Liver (tissue), 9 donors: ENCODE results near the gene TAS1R1. TPM values are rescaled to one million over a fixed set of nuclear protein-coding genes. Genes with fewer than 3 reads are reported as not detected.

Experiments used
- DNase-seq: peaks from one replicate; pipeline ENCODE4 v3.0.0-alpha.2; 2017; ENCODE audit warnings: low spot score
- H3K27ac ChIP-seq, 2 donors: one replicate each; pipeline ENCODE4 v1.7.0; 2013; ENCODE audit warnings: inconsistent platforms in 2 of 2, low read length in 2 of 2, control low read depth in 1 of 2, low read depth in 1 of 2, mild to moderate bottlenecking in 1 of 2
- H3K27me3 ChIP-seq, 4 donors: one replicate each; pipeline versions ENCODE4 v1.6.1 to v1.7.0; 2013; ENCODE audit warnings: low read length in 3 of 4, inconsistent platforms in 1 of 4, mild to moderate bottlenecking in 1 of 4, moderate library complexity in 1 of 4; ENCODE audit not compliant: control insufficient read depth in 4 of 4, insufficient read depth in 4 of 4
- H3K36me3 ChIP-seq, 4 donors: one replicate each; pipeline versions ENCODE4 v1.6.1 to v1.7.0; 2013; ENCODE audit warnings: low read length in 3 of 4, mild to moderate bottlenecking in 3 of 4, low read depth in 1 of 4, moderate library complexity in 1 of 4; ENCODE audit not compliant: control insufficient read depth in 4 of 4, insufficient read depth in 3 of 4
- H3K4me1 ChIP-seq, 4 donors: one replicate each; pipeline versions ENCODE4 v1.6.1 to v1.7.0; 2013; ENCODE audit warnings: low read length in 3 of 4, mild to moderate bottlenecking in 3 of 4, moderate library complexity in 1 of 4; ENCODE audit not compliant: control insufficient read depth in 4 of 4, insufficient read depth in 4 of 4
- H3K4me3 ChIP-seq, 3 donors: one replicate each; pipeline versions ENCODE4 v1.6.1 to v1.7.0; 2013; ENCODE audit warnings: low read length in 3 of 3, control low read depth in 1 of 3, low read depth in 1 of 3, mild to moderate bottlenecking in 1 of 3
- H3K9ac ChIP-seq, 2 donors: one replicate each; pipeline ENCODE4 v1.7.0; 2013; ENCODE audit warnings: low read length in 2 of 2, mild to moderate bottlenecking in 2 of 2, moderate library complexity in 2 of 2, control low read depth in 1 of 2, low read depth in 1 of 2
- H3K9me3 ChIP-seq, 4 donors: one replicate each; pipeline versions ENCODE4 v1.6.1 to v1.7.0; 2013; ENCODE audit warnings: low read length in 3 of 4; ENCODE audit not compliant: control insufficient read depth in 4 of 4
- ATF3 ChIP-seq: IDR thresholded peaks from 2 replicates; pipeline ENCODE4 v1.6.1; 2016; ENCODE audit warnings: antibody characterized with exemption
- CTCF ChIP-seq: fragments of 150-350 bp; IDR thresholded peaks from 2 replicates; pipeline ENCODE4 v1.5.1; 2017; ENCODE audit warnings: improper control_type of control experiment, low read depth, low read length; ENCODE audit not compliant: missing input control
- EGR1 ChIP-seq, 2 donors: IDR thresholded peaks; 2 replicates each; pipeline ENCODE4 v1.6.1; 2016 to 2018; ENCODE audit warnings: antibody characterized with exemption in 2 of 2, low read depth in 2 of 2
- FOXA1 ChIP-seq: IDR thresholded peaks from 2 replicates; pipeline ENCODE4 v1.6.1; 2016; ENCODE audit warnings: antibody characterized with exemption
- FOXA2 ChIP-seq: IDR thresholded peaks from 2 replicates; pipeline ENCODE4 v1.6.1; 2016; ENCODE audit warnings: antibody characterized with exemption
- GABPA ChIP-seq, 2 donors: IDR thresholded peaks in 1 of 2; conservative IDR thresholded peaks in 1 of 2; 2 replicates each; pipeline ENCODE4 v1.6.1; 2016; ENCODE audit warnings: antibody characterized with exemption in 2 of 2, mild to moderate bottlenecking in 1 of 2, moderate library complexity in 1 of 2
- HNF4A ChIP-seq, 2 donors: conservative IDR thresholded peaks; 2 replicates each; pipeline ENCODE4 v1.6.1; 2016; ENCODE audit warnings: antibody characterized with exemption in 2 of 2, mild to moderate bottlenecking in 2 of 2
- HNF4G ChIP-seq: IDR thresholded peaks from 2 replicates; pipeline ENCODE4 v1.6.1; 2016; ENCODE audit warnings: antibody characterized with exemption
- JUND ChIP-seq, 2 donors: IDR thresholded peaks; 2 replicates each; pipeline ENCODE4 v1.6.1; 2016; ENCODE audit warnings: antibody characterized with exemption in 2 of 2
- MAX ChIP-seq: IDR thresholded peaks from 2 replicates; pipeline ENCODE4 v1.6.1; 2016; ENCODE audit warnings: antibody characterized with exemption
- NR2F2 ChIP-seq: IDR thresholded peaks from 2 replicates; pipeline ENCODE4 v1.6.1; 2016; ENCODE audit warnings: antibody characterized with exemption
- RAD21 ChIP-seq, 2 donors: IDR thresholded peaks; 2 replicates each; pipeline ENCODE4 v1.6.1; 2016; ENCODE audit warnings: antibody characterized with exemption in 2 of 2, mild to moderate bottlenecking in 2 of 2
- REST ChIP-seq: IDR thresholded peaks from 2 replicates; pipeline ENCODE4 v1.6.1; 2016; ENCODE audit warnings: antibody characterized with exemption, mild to moderate bottlenecking
- RXRA ChIP-seq, 2 donors: IDR thresholded peaks; 2 replicates each; pipeline ENCODE4 v1.6.1; 2017 to 2018; ENCODE audit warnings: antibody characterized with exemption in 2 of 2, mild to moderate bottlenecking in 1 of 2
- SP1 ChIP-seq: IDR thresholded peaks from 2 replicates; pipeline ENCODE4 v1.6.1; 2018; ENCODE audit warnings: antibody characterized with exemption, mild to moderate bottlenecking
- TAF1 ChIP-seq: conservative IDR thresholded peaks from 2 replicates; pipeline ENCODE4 v1.6.1; 2016; ENCODE audit warnings: antibody characterized with exemption, mild to moderate bottlenecking
- YY1 ChIP-seq: IDR thresholded peaks from 2 replicates; pipeline ENCODE4 v1.6.1; 2016; ENCODE audit warnings: antibody characterized with exemption, mild to moderate bottlenecking
- ZBTB33 ChIP-seq: IDR thresholded peaks from 2 replicates; pipeline ENCODE4 v1.6.1; 2016; ENCODE audit warnings: antibody characterized with exemption
- WGBS: extraction: QIAGEN DNeasy Blood & Tissue Kit; methylation state at CpG from one replicate; pipeline ENCODE4 v1.1.7; 2013; 5-methylcytosine and 5-hydroxymethylcytosine counted together
- polyA plus RNA-seq, 2 donors: library from polyadenylated mRNA; stranded (reverse) in 1 of 2; unstranded in 1 of 2; fragments of 200-250 nt in 1 of 2; fragments of >200 nt in 1 of 2; fragmentation: Nextera tagmentation in 1 of 2; extraction: Ambion mirVana in 1 of 2; gene quantifications; one replicate each; pipeline versions ENCODE4 v1.2.1 to v1.2.3, GENCODE V29; 2013 to 2015
- total RNA-seq, 2 donors: library from RNA; depleted of rRNA; stranded (reverse); fragments of >200 nt; gene quantifications; one replicate each; pipeline ENCODE4 v1.2.3, GENCODE V29; 2014
- donor health status: healthy.
- donor health status: healthy.
- donor health status: healthy.
- donor health status: healthy.
- donor health status: healthy.

TAS1R1 gene
- total and polyA plus RNA-seq, 4 donors: not detected

- TF ChIP-seq ATF3: no peak
These were observed 42.7 kb upstream of the TAS1R1 start (continued) for GRCh38 chr1:6512245-6512907.

GRCh38 chr1:6512908-6513280 lies 42.2 kb upstream of the TAS1R1 start:
- H3K36me3 ChIP-seq: no peaks in the 10 kb centered on the region
- DNase-seq: no peak
- H3K9ac ChIP-seq: no peak overlapping the region
- H3K27ac ChIP-seq: no peak overlapping the region
- no peaks in the 10 kb centered on the region for H3K9me3 ChIP-seq
- TF ChIP-seq ATF3 (no peak), ZBTB33 (no peak), SP1 (no peak), REST (no peak), RAD21 (IDR thresholded peaks at IDR 0.05) (no peak), YY1 (no peak), FOXA2 (no peak), RXRA (IDR thresholded peaks at IDR 0.05) (no peak), CTCF (no peak), NR2F2 (no peak), EGR1 (IDR thresholded peaks at IDR 0.05; ENCODE audit: low read depth in 2 of 2) (no peak), FOXA1 (no peak), HNF4G (no peak), GABPA (IDR thresholded peaks at IDR 0.05 in 1 of 2, conservative IDR thresholded peaks at IDR 0.05 in 1 of 2) (no peak), HNF4A (conservative IDR thresholded peaks at IDR 0.05) (no peak), MAX (no peak), JUND (IDR thresholded peaks at IDR 0.05) (no peak), TAF1 (no peak)
- H3K4me3 ChIP-seq: no peak overlapping the region
- no peaks in the 10 kb centered on the region for H3K4me1 ChIP-seq
- WGBS: 94% methylated on average over 8 of the region's 8 CpGs
- no peaks in the 10 kb centered on the region for H3K27me3 ChIP-seq
